AG04450 (cell line): ENCODE measurements around the gene TBC1D30. TPM values are rescaled to one million over a fixed set of nuclear protein-coding genes. Genes with fewer than 3 reads are reported as not detected.
A peak's percentile ranks its signal among the peaks of the same experiment; 100 is the strongest.
"Not testable (repeated sequence)": the region's sequence is repeated elsewhere in the genome, so short reads cannot be mapped to it uniquely, and the experiment has no call there.

Experiments used
- CTCF ChIA-PET: fragments of 300-600, 350-600 bp; formaldehyde crosslinking; extraction: SDS; loops from one replicate; lab custom pipeline; 2022; ENCODE audit warnings: antibody characterized with exemption, inconsistent platforms; lab: Charles Lee
- POLR2A ChIA-PET: fragments of 350-600 bp; formaldehyde crosslinking; extraction: SDS; loops from one replicate; lab custom pipeline; 2021; ENCODE audit warnings: antibody characterized with exemption, inconsistent platforms; lab: Yijun Ruan, JAX
- DNase-seq: peaks from one replicate; pipeline ENCODE4 v3.0.0-alpha.2; 2011; ENCODE audit warnings: low read depth, low spot score
- H3K27ac ChIP-seq: one replicate; pipeline ENCODE4 v1.5.1; 2012; ENCODE audit warnings: low read depth, low read length, control low read depth
- H3K27me3 ChIP-seq: one replicate; pipeline ENCODE4 v1.6.0; 2012; ENCODE audit warnings: low read length; ENCODE audit not compliant: control insufficient read depth, insufficient read depth
- H3K4me3 ChIP-seq: 2 replicates; pipeline ENCODE4 v1.5.1; 2011; ENCODE audit warnings: mild to moderate bottlenecking, low read depth, low read length, control low read depth
- H3K9me3 ChIP-seq: 2 replicates; pipeline ENCODE4 v1.5.1; 2012; ENCODE audit warnings: low read length; ENCODE audit not compliant: control insufficient read depth, insufficient read depth
- polyA minus RNA-seq: library from RNA; depleted of rRNA, polyadenylated mRNA; stranded (reverse); fragments of >200 nt; gene quantifications from 2 replicates; pipeline ENCODE4 v1.2.3, GENCODE V29; 2011; rRNA and poly(A)+ RNA removed
- polyA plus RNA-seq: library from polyadenylated mRNA; depleted of rRNA; stranded (reverse); fragments of >200 nt; gene quantifications from 2 replicates; pipeline ENCODE4 v1.2.3, GENCODE V29; 2011; rRNA removed
- TF ChIP-seq, protein P1 (sequence below): IDR thresholded peaks from 2 replicates; pipeline ENCODE4 v1.5.1; 2011; ENCODE audit warnings: low read depth, low read length, control low read depth, inconsistent platforms

TBC1D30 gene, protein sequence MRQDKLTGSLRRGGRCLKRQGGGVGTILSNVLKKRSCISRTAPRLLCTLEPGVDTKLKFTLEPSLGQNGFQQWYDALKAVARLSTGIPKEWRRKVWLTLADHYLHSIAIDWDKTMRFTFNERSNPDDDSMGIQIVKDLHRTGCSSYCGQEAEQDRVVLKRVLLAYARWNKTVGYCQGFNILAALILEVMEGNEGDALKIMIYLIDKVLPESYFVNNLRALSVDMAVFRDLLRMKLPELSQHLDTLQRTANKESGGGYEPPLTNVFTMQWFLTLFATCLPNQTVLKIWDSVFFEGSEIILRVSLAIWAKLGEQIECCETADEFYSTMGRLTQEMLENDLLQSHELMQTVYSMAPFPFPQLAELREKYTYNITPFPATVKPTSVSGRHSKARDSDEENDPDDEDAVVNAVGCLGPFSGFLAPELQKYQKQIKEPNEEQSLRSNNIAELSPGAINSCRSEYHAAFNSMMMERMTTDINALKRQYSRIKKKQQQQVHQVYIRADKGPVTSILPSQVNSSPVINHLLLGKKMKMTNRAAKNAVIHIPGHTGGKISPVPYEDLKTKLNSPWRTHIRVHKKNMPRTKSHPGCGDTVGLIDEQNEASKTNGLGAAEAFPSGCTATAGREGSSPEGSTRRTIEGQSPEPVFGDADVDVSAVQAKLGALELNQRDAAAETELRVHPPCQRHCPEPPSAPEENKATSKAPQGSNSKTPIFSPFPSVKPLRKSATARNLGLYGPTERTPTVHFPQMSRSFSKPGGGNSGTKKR
- polyA plus RNA-seq (0.40 and 0.57 TPM in 2 replicates), polyA minus RNA-seq (1.1 and 1.6 TPM in 2 replicates)

GRCh38 chr12:64824500-64825142 is at the start of gene TBC1D30:
Gene TBC1D30, plus strand, starts transcription at chr12:64824647. Its CDS starts 233 bp downstream, at chr12:64824880.
- DNase-seq = no peak
- Histone ChIP-seq H3K4me3 (peak within 1 kb of the TSS; percentile 48), H3K9me3 (peaks cover 2% of the 10 kb centered on the region), H3K27me3 (peaks cover 48% of the 10 kb centered on the region), H3K27ac (no peak within 1 kb of the TSS)
- TF ChIP-seq, protein P1, sequence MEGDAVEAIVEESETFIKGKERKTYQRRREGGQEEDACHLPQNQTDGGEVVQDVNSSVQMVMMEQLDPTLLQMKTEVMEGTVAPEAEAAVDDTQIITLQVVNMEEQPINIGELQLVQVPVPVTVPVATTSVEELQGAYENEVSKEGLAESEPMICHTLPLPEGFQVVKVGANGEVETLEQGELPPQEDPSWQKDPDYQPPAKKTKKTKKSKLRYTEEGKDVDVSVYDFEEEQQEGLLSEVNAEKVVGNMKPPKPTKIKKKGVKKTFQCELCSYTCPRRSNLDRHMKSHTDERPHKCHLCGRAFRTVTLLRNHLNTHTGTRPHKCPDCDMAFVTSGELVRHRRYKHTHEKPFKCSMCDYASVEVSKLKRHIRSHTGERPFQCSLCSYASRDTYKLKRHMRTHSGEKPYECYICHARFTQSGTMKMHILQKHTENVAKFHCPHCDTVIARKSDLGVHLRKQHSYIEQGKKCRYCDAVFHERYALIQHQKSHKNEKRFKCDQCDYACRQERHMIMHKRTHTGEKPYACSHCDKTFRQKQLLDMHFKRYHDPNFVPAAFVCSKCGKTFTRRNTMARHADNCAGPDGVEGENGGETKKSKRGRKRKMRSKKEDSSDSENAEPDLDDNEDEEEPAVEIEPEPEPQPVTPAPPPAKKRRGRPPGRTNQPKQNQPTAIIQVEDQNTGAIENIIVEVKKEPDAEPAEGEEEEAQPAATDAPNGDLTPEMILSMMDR = no peak
- ChIA-PET POLR2A (no interaction called here), CTCF (interaction anchor here (0.5 kb wide), 1 partner anchor 1476 kb away, joined by 3 read pairs; no protein-coding TSS in a partner anchor)

- H3K9me3 ChIP-seq, POLR2A ChIA-PET, CTCF ChIA-PET, DNase-seq, H3K4me3 ChIP-seq, H3K27ac ChIP-seq: not testable (repeated sequence)
- H3K27me3 ChIP-seq = peaks cover 27% of the 10 kb centered on the region
These were observed 49.2 kb upstream of the TBC1D30 start for GRCh38 chr12:64775147-64775736.

DNA sequence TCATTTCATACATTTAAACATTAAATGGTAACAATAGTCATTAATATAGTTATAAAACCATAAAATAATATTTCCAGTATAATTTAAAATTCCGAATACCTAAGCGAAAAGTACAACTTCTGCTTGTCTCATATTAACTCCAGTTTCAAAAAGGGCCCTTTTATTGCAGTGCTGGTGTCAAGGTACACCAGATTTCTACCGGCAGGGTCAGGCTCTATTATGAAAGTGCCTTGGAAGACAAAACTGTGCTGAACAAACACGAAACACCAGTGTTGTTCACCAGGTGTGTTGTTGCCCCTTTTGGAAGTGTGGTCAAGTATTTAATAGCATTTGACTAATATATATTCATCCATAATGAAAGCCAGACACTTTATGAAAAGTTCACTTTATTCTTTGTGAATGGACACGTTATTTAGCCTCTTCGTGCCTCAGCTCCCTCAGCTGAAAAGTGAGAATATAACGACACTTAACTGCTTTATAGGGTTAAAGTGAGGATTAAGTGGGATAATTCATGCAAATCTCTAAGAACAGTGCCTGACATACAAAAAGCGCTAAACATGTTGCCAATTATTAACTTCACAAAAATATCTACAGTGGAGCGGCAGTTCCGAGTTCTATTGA is 45.0 kb upstream of the TBC1D30 start:
- Histone ChIP-seq H3K27ac (no peak overlapping the region), H3K4me3 (no peak overlapping the region), H3K9me3 (peaks cover 3% of the 10 kb centered on the region; the same call in 1 of the 2 replicates), H3K27me3 (peaks cover 50% of the 10 kb centered on the region)
- CTCF ChIA-PET = interaction anchor here (1.8 to 3.8 kb wide), 2 partner anchors 17 to 22 kb away, joined by 15 to 17 read pairs; no protein-coding TSS in a partner anchor
- POLR2A ChIA-PET = no interaction called here
- DNase-seq = no peak
- TF ChIP-seq, protein P1 = no peak

GRCh38 chr12:64780132-64780530 is 44.3 kb upstream of the TBC1D30 start:
- DNase-seq = no peak
- ChIA-PET POLR2A (no interaction called here), CTCF (interaction anchor here (0.6 to 3.8 kb wide), 3 partner anchors 16 to 289 kb away, joined by 3 to 17 read pairs (median 15); no protein-coding TSS in a partner anchor)
- H3K4me3 ChIP-seq = peak overlapping the region; percentile 17
- TF ChIP-seq, protein P1 = no peak
- H3K9me3 ChIP-seq = peaks cover 3% of the 10 kb centered on the region; the same call in 1 of the 2 replicates
- H3K27me3 ChIP-seq = peaks cover 48% of the 10 kb centered on the region
- H3K27ac ChIP-seq = no peak overlapping the region
